Measurements from ENCODE around the gene CKMT1A. TPM values are rescaled to one million over a fixed set of nuclear protein-coding genes. Genes with fewer than 3 reads are reported as not detected.
"Not testable (repeated sequence)": the region's sequence is repeated elsewhere in the genome, so short reads cannot be mapped to it uniquely, and the experiment has no call there.

CKMT1A gene
- total RNA-seq (2021; ENCODE audit: unreplicated experiment) = 4.6 TPM
- 8.8 TPM for polyA plus RNA-seq (2012; ENCODE audit: insufficient read length)
- Bru-seq, nascent RNA = percentile 31 among the genes with signal in this experiment
- BruChase-seq, experiment 1, labeled RNA remaining after a 2-hour chase = percentile 37 among the genes with signal in this experiment
- percentile 21 among the genes with signal in this experiment for BruChase-seq, experiment 2, labeled RNA remaining after a 6-hour chase
- long read RNA-seq, transcript CKMT1A-202 (9 exons, 1,911 nt) = major isoform, 6 of 9 reads
- long read RNA-seq, partial matches to known transcripts = 2 of 9 reads
- long read RNA-seq, other reads (novel, unspliced or antisense) = 1 of 9 reads

- H3K36me3 ChIP-seq (ENCODE audit: control insufficient read depth, insufficient read depth, low read length); POLR2A ChIA-PET; in situ Hi-C loops (cut with HindIII; ENCODE audit: low pct_unique_long_range_greater_than_20kb, low sequenced_read_pairs); CTCF ChIA-PET; H3K27ac ChIP-seq (ENCODE audit: low read length); BruUV-seq (replicated peaks); H3K27me3 ChIP-seq (ENCODE audit: control insufficient read depth, insufficient read depth, low read length); DNase-seq (ENCODE audit: low read depth, low spot score); H3K4me3 ChIP-seq (ENCODE audit: low read depth in 2 of 2, low read length in 2 of 2); H3K4me1 ChIP-seq (ENCODE audit: control insufficient read depth, insufficient read depth, low read length); H3K9me3 ChIP-seq (ENCODE audit: control insufficient read depth, insufficient read depth, low read depth, low read length); intact Hi-C loops (cut with micrococcal nuclease; ENCODE audit: unreplicated experiment): not testable (repeated sequence)
- ATAC-seq = peak; percentile 68
Observed at GRCh38 chr15:43693148-43694022, at the start of gene CKMT1A. CKMT1A (plus strand) TSS chr15:43693859; CDS start chr15:43694051, 192 bp downstream.

GRCh38 chr15:43648649-43649429 is 44.8 kb upstream of the CKMT1A start, which contains the start of gene CATSPER2:
CATSPER2 (minus strand) TSS chr15:43648844; CDS start chr15:43648061, 783 bp downstream.
- Histone ChIP-seq H3K27ac (ENCODE audit: low read length) (no peak within 1 kb of the TSS), H3K36me3 (ENCODE audit: control insufficient read depth, insufficient read depth, low read length) (no peaks in the 10 kb centered on the region), H3K4me3 (ENCODE audit: low read depth in 2 of 2, low read length in 2 of 2) (no peak within 1 kb of the TSS), H3K4me1 (ENCODE audit: control insufficient read depth, insufficient read depth, low read length) (no peaks in the 10 kb centered on the region), H3K27me3 (ENCODE audit: control insufficient read depth, insufficient read depth, low read length) (no peaks in the 10 kb centered on the region), H3K9me3 (ENCODE audit: control insufficient read depth, insufficient read depth, low read depth, low read length) (no peaks in the 10 kb centered on the region)
- in situ Hi-C loops (cut with HindIII; ENCODE audit: low pct_unique_long_range_greater_than_20kb, low sequenced_read_pairs) (no loop called here), intact Hi-C loops (cut with micrococcal nuclease; ENCODE audit: unreplicated experiment) (no loop called here)
- TF ChIP-seq POLR2AphosphoS5 (IDR thresholded peaks at IDR 0.05; ENCODE audit: low read depth, low read length) = no peak
- no peak for TF ChIP-seq CTCF (IDR thresholded peaks at IDR 0.05)
- ChIA-PET POLR2A (no interaction called here), CTCF (no interaction called here)
- ATAC-seq (no peak), DNase-seq (ENCODE audit: low read depth, low spot score) (no peak)
- no TSS peak for BruUV-seq (replicated peaks)

- H3K4me3 ChIP-seq (ENCODE audit: low read depth in 2 of 2, low read length in 2 of 2); intact Hi-C loops (cut with micrococcal nuclease; ENCODE audit: unreplicated experiment); CTCF ChIA-PET; BruUV-seq (replicated peaks); DNase-seq (ENCODE audit: low read depth, low spot score); H3K4me1 ChIP-seq (ENCODE audit: control insufficient read depth, insufficient read depth, low read length); POLR2A ChIA-PET; H3K9me3 ChIP-seq (ENCODE audit: control insufficient read depth, insufficient read depth, low read depth, low read length); in situ Hi-C loops (cut with HindIII; ENCODE audit: low pct_unique_long_range_greater_than_20kb, low sequenced_read_pairs); H3K27ac ChIP-seq (ENCODE audit: low read length); H3K36me3 ChIP-seq (ENCODE audit: control insufficient read depth, insufficient read depth, low read length); ATAC-seq; H3K27me3 ChIP-seq (ENCODE audit: control insufficient read depth, insufficient read depth, low read length): not testable (repeated sequence)
Observed at GRCh38 chr15:43649430-43649926, 44.2 kb upstream of the CKMT1A start.

- in situ Hi-C loops (cut with HindIII; ENCODE audit: low pct_unique_long_range_greater_than_20kb, low sequenced_read_pairs); BruUV-seq (replicated peaks); H3K4me3 ChIP-seq (ENCODE audit: low read depth in 2 of 2, low read length in 2 of 2); H3K27ac ChIP-seq (ENCODE audit: low read length); H3K4me1 ChIP-seq (ENCODE audit: control insufficient read depth, insufficient read depth, low read length); POLR2A ChIA-PET; H3K9me3 ChIP-seq (ENCODE audit: control insufficient read depth, insufficient read depth, low read depth, low read length); ATAC-seq; H3K27me3 ChIP-seq (ENCODE audit: control insufficient read depth, insufficient read depth, low read length); DNase-seq (ENCODE audit: low read depth, low spot score); CTCF ChIA-PET; H3K36me3 ChIP-seq (ENCODE audit: control insufficient read depth, insufficient read depth, low read length); intact Hi-C loops (cut with micrococcal nuclease; ENCODE audit: unreplicated experiment): not testable (repeated sequence)
Observed at GRCh38 chr15:43659727-43660126, 33.9 kb upstream of the CKMT1A start.

GRCh38 chr15:43662293-43662692 is 31.4 kb upstream of the CKMT1A start:
- DNase-seq (ENCODE audit: low read depth, low spot score); ATAC-seq; H3K36me3 ChIP-seq (ENCODE audit: control insufficient read depth, insufficient read depth, low read length); BruUV-seq (replicated peaks); H3K9me3 ChIP-seq (ENCODE audit: control insufficient read depth, insufficient read depth, low read depth, low read length); H3K4me1 ChIP-seq (ENCODE audit: control insufficient read depth, insufficient read depth, low read length); H3K27me3 ChIP-seq (ENCODE audit: control insufficient read depth, insufficient read depth, low read length); H3K27ac ChIP-seq (ENCODE audit: low read length); H3K4me3 ChIP-seq (ENCODE audit: low read depth in 2 of 2, low read length in 2 of 2); POLR2A ChIA-PET; intact Hi-C loops (cut with micrococcal nuclease; ENCODE audit: unreplicated experiment); CTCF ChIA-PET; in situ Hi-C loops (cut with HindIII; ENCODE audit: low pct_unique_long_range_greater_than_20kb, low sequenced_read_pairs): not testable (repeated sequence)

GRCh38 chr15:43663333-43663732 is 30.3 kb upstream of the CKMT1A start:
- ATAC-seq; H3K4me1 ChIP-seq (ENCODE audit: control insufficient read depth, insufficient read depth, low read length); H3K9me3 ChIP-seq (ENCODE audit: control insufficient read depth, insufficient read depth, low read depth, low read length); H3K27me3 ChIP-seq (ENCODE audit: control insufficient read depth, insufficient read depth, low read length); in situ Hi-C loops (cut with HindIII; ENCODE audit: low pct_unique_long_range_greater_than_20kb, low sequenced_read_pairs); H3K36me3 ChIP-seq (ENCODE audit: control insufficient read depth, insufficient read depth, low read length); CTCF ChIA-PET; H3K27ac ChIP-seq (ENCODE audit: low read length); H3K4me3 ChIP-seq (ENCODE audit: low read depth in 2 of 2, low read length in 2 of 2); DNase-seq (ENCODE audit: low read depth, low spot score); intact Hi-C loops (cut with micrococcal nuclease; ENCODE audit: unreplicated experiment); POLR2A ChIA-PET: not testable (repeated sequence)
- BruUV-seq (replicated peaks) = TSS peak; percentile 76
